PC-3 (cell line): Measurements from ENCODE around the gene SP140L.
"Not testable (repeated sequence)": the region's sequence is repeated elsewhere in the genome, so short reads cannot be mapped to it uniquely, and the experiment has no call there.

Experiments used
- EZH2 ChIP-seq: fragments of 300-600 bp; sonication (generic); IDR thresholded peaks from one replicate; pipeline ENCODE4 v1.6.1; 2017; ENCODE audit warnings: antibody characterized with exemption, mild to moderate bottlenecking, low read length; ENCODE audit not compliant: unreplicated experiment
- TF ChIP-seq, protein P1 (sequence below): fragments of 300-600 bp; sonication (generic); conservative IDR thresholded peaks from 2 replicates; pipeline ENCODE4 v1.5.1; 2017; ENCODE audit warnings: antibody characterized with exemption, low read depth, mild to moderate bottlenecking, low read length

DNA sequence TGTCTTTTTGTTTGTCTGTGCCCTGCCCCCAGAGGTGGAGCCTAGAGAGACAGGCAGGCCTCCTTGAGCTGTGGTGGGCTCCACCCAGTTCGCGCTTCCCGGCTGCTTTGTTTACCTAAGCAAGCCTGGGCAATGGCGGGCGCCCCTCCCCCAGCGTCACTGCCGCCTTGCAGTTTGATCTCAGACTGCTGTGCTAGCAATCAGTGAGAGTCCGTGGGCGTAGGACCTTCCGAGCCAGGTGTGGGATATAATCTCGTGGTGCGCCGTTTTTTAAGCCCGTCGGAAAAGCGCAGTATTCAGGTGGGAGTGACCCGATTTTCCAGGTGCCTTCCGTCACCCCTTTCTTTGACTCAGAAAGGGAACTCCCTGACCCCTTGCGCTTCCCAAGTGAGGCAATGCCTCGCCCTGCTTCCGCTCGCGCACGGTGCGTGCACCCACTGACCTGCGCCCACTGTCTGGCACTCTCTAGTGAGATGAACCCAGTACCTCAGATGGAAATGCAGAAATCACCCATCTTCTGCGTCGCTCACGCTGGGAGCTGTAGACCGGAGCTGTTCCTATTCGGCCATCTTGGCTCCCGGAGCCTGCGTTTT lies 15.0 kb downstream of the SP140L start:
- TF ChIP-seq, protein P1, sequence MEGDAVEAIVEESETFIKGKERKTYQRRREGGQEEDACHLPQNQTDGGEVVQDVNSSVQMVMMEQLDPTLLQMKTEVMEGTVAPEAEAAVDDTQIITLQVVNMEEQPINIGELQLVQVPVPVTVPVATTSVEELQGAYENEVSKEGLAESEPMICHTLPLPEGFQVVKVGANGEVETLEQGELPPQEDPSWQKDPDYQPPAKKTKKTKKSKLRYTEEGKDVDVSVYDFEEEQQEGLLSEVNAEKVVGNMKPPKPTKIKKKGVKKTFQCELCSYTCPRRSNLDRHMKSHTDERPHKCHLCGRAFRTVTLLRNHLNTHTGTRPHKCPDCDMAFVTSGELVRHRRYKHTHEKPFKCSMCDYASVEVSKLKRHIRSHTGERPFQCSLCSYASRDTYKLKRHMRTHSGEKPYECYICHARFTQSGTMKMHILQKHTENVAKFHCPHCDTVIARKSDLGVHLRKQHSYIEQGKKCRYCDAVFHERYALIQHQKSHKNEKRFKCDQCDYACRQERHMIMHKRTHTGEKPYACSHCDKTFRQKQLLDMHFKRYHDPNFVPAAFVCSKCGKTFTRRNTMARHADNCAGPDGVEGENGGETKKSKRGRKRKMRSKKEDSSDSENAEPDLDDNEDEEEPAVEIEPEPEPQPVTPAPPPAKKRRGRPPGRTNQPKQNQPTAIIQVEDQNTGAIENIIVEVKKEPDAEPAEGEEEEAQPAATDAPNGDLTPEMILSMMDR: not testable (repeated sequence)
- TF ChIP-seq EZH2: not testable (repeated sequence)
